GM15510 (cell line): ENCODE results near the gene GZMA.

ENCODE experiments used
- POLR2A ChIP-seq: IDR thresholded peaks from 3 replicates; pipeline ENCODE4 v1.6.1; 2011; ENCODE audit warnings: borderline replicate concordance; ENCODE audit not compliant: insufficient read length; ENCODE audit errors: extremely low read depth

The GZMA gene

DNA sequence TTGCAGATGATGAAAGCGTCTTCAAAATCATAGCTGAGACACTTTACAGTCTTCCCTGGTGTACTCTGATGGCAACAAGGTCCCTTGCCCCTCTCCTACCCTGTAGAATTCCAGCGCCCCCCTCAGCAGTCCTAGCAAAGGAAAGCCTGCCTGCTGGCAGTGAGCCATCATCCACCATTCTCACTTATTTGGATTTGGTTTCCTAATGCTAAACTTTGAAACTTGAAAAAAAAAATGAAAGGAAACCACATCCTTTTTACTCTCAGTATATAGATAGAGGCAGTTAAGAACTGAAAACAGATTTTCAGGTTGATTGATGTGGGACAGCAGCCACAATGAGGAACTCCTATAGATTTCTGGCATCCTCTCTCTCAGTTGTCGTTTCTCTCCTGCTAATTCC is at the start of gene GZMA:
GZMA (plus strand) TSS at position 299 of the 400 bp plus-strand sequence; CDS start at position 336, 37 bp downstream.
- TF ChIP-seq POLR2A = no peak

DNA sequence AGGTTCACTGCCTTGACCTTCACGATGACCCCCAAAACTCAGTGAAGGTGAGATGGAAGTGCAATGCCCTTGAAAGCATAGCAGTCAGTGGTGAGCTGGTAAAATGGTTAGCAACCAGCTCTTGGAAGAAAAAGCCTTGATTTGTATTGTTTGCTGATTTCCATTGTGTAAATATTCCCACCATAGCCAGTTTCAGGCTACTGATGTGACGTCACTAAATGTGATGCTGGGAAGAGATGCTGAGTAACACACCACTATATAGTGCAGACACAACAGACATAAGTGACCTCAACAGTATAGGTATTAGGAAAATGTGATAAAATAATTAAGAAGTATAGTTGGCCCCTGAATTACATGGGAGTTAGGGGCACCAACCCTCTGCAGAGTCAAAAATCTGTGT is 47.3 kb upstream of the GZMA start:
- no peak for TF ChIP-seq POLR2A

DNA sequence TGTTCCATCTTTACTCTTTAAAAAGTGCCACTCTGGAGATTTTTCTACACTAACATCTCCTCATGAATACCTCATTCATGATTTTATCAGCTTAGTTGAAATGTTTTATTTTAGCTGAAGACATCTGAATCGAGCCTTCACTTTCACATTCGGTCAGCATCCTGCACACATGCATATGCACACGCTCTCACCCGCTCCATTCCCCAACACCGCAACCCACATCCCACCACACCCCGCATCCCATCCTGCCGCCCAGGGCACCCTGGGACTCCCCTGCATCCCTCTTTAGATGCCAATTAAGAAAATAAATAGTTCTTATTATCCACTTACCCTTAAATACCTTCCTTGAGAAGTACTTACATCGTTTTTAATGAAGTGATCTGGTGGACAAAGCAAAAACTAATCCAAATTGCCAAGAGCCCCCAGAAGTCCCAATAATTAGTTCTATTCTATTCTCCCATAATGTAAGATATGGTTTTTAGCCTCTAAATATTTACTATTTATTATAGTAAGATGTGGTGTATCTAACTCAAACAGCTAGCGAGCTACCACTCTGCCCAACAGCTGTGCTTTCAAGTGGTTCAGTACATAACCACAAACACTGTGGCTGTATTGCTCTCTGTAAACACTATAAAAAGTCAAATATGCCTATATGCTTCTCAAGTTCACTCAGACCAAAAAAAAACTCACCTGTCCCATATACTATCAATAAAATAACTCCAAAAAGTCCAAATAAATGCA is 40.2 kb upstream of the GZMA start:
- TF ChIP-seq POLR2A = no peak

DNA sequence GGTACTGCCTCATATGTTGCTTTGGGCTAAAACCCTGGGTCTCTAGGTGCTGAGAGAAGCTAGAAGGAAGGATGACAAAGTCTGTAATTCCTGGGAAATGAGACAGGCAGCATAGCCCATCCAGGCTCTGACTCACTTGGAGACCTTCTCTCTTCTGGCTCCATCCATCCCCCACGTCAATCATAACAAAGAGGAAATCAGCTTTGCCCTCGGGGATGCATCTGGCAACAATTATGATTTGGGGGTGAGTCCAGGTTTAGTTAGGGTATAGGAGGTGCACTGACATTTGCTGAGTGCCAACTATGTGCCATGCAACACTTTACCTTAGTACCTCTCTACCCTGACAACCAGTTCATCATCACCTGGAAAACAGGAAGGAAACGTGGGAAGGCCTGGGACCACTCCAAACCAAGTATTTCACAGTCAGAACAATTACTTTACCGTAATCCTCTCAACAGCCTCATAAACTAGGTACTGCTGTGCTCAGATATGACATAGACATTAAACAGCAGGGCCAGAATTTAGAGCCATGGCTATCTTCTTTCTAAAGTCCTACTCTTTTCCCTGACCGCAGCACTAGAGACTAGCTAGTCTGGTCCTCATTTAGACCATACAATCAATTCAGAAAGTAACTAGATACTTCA is 39.1 kb upstream of the GZMA start:
- TF ChIP-seq POLR2A = no peak

DNA sequence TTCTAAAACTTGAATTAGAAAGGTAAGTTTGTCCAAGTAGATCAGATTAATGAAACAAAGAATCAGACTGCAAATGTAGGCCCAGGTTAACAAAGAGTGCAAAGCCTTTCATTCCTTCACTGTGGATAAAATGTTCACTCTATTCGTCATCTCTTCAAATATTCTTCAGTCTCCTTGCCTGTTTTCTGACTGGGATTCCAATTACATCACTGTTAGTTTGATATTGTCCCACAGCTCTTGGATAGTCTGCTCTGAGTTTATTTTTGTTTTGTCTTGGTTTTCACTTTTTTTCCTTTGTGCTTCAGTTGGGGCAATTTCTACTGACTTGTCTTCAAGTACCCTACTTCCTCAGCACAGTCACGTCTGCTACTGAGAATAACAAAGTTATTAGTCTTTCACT is 38.5 kb upstream of the GZMA start:
- TF ChIP-seq POLR2A = no peak

DNA sequence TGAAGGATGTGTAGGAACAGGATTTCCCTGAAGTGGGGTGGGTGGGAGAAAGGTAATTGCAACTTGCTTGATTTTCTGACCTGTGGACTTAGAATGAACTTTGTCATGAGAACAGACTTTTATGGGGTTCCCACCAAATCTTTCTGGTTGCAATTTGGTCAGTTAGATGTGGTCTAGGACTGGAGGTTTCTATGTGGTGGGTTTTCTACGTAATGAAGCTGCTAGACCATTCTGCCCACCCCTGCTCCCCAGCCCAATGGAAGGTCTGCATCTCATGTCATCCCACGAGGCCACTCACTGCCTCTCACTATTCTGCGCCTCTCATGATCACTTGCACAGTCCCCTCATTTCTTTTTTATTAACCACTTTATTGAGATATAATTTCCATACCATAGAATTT is 37.9 kb upstream of the GZMA start:
- no peak for TF ChIP-seq POLR2A

DNA sequence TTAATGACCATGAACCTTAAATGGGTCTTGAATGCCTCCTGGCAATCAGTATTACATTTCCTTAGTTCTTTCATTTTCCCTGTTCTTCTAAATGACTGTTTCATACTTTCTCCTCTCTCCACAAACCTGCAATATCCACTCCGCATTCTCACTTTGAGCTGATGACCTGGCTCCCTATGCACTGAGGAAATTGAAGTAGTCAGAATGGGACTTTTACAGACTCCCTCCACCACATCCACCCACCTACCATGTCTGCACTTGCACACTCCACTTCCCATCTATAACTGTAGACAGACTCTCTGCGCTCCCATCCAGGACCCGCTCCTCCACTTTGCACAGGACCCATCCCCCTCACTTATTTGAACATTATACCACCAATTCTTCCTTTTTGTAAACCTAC is 36.2 kb upstream of the GZMA start:
- TF ChIP-seq POLR2A = no peak

DNA sequence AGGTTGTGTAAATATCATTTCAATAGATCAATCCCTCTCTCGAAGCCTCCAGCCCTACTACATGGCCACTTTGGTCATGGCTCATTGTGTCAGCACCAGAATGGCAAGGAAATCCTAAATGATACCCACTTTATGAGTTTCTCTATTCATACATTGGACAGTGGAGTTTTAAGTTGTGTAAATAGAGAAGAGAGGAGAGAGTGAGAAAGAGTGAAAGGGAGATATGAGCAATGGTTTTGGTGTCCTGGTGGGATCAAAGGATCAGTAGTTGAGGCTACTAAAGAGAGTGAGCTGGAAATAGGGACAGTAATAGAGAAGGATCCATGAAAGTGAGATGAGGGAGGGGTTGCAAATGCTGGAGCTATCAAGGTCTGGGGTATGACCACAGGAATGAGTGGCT is 31.5 kb upstream of the GZMA start:
- TF ChIP-seq POLR2A = no peak

DNA sequence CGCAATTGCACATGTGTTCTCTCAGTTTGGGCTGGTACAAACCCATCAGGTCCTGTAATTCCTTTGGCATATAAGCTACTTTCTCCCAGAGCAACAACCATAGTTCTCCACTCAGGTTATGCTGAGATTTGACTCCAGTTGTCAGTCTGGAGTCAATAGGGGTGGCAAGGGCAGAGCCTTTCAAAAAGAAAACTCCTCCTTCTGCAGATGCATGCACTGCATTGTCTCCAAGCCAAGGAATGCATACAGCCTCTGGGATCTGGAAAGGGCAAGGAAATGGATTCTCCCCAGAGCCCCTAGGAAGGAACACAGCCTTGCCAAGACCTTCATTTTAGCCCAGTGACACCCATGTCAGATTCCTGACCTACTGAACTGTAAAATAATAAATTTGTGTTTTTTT is 31.0 kb upstream of the GZMA start:
- no peak for TF ChIP-seq POLR2A

DNA sequence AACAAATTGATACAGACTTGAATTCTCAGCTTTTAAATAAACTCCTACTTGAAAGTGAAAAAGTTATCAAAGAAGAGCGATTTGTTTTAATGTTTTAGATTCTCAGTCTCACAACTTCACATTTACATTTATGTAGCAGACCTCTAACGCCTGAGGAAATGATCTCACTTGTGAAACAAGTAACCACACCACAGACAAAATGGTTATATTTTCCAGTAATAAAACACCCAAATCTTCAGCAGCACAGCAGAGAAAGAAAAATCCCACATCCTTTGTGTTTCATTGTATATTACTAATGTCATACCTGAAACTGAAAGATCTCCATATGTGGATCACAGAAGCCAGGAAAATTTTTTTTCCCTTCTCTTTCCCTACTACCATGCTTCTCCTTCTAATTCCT is 29.8 kb upstream of the GZMA start:
- no peak for TF ChIP-seq POLR2A

DNA sequence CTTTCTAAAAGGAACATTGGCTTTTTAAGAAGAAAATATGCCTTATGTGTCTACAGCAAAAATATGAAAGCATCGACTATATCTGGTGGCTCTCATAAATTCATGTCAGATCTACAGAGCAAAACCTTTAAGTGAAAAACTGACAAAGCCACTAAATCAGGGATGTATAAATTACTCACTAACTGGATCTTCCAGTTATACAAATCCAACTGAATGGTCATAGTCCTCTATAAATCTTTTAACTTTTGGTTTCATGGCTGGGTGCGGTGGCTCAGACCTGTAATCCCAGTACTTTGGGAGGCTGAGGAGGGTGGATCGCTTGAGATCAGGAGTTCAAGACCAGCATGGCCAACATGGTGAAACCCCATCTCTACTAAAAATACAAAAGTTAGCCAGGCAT is 29.2 kb upstream of the GZMA start:
- TF ChIP-seq POLR2A = no peak

DNA sequence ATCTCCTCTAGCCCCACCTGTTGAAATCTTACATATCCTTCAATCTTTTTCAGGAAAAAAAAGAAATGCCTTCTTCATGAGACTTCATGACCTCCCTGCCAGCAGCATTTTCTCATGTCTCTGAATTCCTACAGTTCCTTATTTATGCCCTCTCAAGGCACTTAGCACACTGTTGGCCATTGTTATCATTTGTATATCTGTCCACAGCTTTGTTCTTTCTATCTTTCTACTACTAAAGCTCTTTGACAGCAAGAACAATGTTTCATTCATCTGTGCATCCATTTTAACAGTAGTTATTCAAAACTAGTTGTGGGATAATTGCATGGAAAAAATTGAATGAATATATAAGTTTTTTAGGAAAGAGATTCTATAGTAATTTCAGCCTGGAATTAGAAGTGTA is 20.9 kb upstream of the GZMA start:
- no peak for TF ChIP-seq POLR2A

DNA sequence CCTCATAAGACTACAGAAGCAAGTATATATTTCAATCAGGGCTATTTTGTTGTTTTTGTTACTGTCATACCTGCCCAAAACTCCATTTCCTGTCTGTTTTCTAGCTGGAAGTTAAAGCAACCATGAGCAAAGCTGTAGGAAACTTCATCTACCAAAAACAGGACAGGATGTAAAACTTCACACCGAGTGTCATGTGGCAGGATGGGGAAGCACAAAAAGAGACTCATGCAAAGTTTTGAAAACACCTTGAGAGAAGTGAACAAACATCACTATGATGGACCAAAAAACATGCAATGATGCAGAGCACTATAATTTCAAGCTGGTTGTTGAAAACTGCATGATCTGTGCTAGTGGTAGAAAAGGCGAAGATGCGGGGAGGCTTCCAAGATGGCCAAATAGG is 6.3 kb upstream of the GZMA start:
- no peak for TF ChIP-seq POLR2A

DNA sequence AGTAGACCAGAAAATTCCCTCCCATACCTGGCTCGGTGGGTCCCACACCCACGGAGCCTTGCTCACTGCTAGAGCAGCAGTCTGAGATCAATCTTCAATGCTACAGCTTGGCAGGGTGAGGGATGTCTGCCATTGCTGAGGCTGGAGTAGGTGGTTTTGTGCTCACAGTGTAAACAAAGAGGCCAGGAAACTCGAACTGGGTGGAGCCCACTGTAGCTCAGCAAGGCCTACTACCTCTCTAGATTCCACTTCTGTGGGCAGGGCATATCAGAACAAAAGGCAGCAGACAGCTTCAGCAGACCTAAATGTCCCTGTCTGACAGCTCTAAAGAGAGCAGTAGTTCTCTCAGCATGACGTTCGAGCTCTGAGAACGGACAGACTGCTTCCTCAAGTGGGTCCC is 5.6 kb upstream of the GZMA start:
- TF ChIP-seq POLR2A = no peak

DNA sequence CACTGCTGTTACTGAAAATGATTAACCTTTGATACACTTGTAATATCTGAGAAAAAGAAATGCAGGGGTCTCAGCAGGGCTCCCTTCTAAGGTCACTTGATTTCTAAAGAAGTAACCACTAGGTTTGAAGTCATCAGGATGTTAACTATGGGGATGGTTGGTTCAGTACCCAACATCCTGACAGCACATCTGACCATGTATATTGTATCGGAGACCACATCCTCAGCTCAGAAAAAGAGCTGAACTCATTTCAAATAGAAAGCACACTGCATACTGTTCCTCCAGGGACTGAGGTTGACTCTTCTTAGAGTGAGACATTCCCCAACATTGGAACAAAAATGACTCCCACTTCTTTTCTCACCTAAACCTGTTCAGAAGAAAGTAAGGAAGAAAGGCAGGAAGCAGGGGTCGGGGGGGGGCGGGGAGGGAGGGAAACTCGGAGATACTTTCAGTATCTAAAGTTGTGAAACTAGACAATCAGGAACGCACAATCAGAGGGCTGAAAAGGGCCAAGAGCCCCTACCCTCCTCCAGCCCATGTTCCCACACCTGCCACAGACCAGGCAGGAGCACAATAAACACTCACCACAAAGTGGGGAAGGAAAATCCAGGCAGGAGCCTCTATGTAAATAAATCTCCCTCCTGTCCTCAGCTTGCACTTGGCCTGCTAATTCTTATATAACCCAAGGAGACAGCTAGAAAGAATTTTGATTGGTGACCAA is 730 bp upstream of the GZMA start:
- TF ChIP-seq POLR2A = no peak

DNA sequence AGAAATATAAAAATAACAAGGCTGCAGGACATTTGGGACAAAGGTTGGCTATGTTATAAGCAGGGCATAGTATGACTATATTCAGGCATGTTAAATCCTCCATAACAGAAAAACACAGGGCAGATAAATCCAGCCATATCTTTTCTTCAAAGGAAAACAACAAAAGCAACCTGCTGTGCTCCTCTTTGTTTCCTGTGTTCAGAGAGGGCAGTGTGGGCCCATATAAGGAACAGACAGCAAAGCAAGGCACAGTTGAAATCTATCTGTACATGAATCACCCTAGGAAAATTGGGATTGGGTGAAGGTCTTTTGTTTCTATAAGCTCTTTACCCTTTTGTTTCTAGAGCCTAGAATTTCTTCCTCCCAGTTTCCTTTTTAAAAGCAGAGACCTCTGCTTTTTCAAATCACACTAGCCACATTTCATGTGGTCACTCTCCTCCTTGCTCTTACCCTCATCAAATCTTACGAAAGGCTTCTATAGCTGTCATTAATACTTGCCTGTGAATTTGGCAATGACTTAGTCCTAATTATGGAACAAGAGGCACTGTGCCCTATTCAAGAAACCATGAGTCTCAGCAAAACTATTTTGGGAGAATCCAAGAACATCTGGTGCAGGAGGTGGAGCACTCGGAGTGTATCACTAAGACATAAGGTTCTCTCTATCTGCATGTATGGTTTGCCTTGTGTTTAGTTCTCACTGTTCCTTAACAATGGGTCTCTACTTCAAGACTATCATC is 1.8 kb downstream of the GZMA start:
- no peak for TF ChIP-seq POLR2A
